Fibroblast of pulmonary artery (primary cell): Measurements from ENCODE around the gene MEGF11.

Source experiments
- DNase-seq: peaks from one replicate; pipeline ENCODE4 v3.0.0-alpha.2; 2010; ENCODE audit warnings: low read depth
- H3K4me3 ChIP-seq: replicated peaks from 2 replicates; pipeline ENCODE4 v1.5.1; 2011; ENCODE audit warnings: low read depth, mild to moderate bottlenecking, control low read depth, low read length, moderate library complexity
- TF ChIP-seq, protein P1 (sequence below): IDR thresholded peaks from 2 replicates; pipeline ENCODE4 v1.5.1; 2011; ENCODE audit warnings: mild to moderate bottlenecking, control low read depth, low read length, inconsistent platforms; ENCODE audit errors: missing control alignments

Gene MEGF11

DNA sequence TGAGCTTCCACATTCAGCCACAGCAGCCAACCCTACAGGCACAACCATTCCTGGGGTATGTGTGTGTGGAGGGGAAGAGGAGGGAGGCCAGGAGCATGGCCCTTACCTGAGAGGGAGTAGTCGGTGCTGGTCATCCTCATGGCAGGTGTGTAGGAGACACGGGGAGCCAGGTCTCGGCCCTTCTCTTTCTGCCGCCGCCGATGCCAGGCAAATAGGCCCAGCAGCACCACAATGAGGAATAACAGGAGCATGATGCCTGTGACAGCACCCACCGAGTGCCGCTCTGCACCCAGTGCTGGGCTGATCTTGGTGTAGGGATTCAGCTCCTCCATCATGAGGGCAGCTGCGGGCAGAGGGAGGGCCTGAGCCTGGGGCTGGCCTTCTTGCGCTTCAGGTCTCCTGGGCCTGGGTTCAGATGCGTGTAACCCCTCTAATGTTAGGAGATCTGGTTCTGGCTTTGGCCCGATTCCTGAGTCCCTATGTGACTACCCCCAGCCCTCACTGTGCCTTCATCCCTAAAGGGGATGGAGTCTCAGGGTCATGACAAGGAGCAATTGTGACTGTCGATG is 339.8 kb downstream of the MEGF11 start:
- TF ChIP-seq, protein P1, sequence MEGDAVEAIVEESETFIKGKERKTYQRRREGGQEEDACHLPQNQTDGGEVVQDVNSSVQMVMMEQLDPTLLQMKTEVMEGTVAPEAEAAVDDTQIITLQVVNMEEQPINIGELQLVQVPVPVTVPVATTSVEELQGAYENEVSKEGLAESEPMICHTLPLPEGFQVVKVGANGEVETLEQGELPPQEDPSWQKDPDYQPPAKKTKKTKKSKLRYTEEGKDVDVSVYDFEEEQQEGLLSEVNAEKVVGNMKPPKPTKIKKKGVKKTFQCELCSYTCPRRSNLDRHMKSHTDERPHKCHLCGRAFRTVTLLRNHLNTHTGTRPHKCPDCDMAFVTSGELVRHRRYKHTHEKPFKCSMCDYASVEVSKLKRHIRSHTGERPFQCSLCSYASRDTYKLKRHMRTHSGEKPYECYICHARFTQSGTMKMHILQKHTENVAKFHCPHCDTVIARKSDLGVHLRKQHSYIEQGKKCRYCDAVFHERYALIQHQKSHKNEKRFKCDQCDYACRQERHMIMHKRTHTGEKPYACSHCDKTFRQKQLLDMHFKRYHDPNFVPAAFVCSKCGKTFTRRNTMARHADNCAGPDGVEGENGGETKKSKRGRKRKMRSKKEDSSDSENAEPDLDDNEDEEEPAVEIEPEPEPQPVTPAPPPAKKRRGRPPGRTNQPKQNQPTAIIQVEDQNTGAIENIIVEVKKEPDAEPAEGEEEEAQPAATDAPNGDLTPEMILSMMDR: no peak
- H3K4me3 ChIP-seq: no peak overlapping the region
- no peak for DNase-seq

DNA sequence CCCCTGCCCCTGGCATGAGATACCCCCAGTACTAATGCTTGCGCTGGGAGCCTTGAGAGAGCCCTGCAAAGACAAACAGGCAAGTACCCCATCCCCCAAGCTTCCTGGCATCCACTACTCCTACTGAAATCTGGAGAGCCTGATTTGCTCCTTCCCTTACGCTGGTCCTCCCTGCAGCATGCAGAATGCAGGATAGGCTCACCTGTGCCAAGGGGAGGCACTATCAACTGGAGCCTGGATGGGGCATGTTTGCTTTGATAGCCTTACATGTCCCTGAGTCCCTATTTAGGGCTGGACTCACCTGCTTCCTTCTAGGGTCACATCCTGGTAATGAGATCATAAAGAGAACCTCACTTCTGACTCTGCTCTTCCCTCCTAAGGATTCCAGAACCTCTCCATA is 341.3 kb downstream of the MEGF11 start:
- TF ChIP-seq, protein P1: no peak
- H3K4me3 ChIP-seq: no peak overlapping the region
- DNase-seq: no peak

DNA sequence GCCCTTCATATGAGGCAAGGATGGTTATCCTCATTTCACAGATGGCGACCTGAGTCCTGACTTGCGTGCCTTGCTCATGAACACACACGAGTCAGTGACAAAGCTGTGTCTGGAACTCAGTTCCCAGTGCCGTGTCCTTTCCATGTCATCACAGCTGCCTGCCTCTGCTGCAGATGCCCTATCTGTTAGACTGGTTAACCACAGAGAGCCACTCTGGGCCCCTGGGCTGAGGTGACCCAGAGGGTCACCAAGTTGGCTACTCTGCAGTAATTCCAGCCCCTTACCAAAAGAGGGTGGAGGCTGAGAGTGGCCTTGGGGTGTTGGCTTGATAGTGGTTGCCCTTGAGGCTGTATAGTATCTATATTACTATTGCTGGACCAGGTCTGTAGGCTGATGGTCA is 343.2 kb downstream of the MEGF11 start:
- TF ChIP-seq, protein P1: no peak
- H3K4me3 ChIP-seq: no peak overlapping the region
- DNase-seq: no peak

DNA sequence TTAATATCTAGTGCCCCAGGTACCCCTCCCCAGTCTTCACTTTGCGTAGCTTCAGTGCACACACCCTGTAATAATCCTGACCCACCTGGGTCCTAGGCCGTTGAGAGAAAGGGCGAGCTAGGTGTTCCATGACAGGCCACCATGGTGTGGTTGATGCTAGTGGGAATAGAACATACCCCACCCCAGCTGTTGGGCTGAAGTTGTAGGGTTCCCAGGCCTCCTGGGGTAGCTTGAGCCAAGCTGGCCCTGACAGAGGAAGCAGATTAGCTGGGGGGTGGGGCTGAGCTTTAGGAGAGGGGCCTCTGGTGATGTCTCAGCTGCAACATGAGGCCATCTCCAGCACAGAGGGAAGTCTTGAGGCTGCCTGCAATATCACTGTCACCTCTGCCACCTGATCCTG is 343.7 kb downstream of the MEGF11 start:
- no peak for DNase-seq
- no peak overlapping the region for H3K4me3 ChIP-seq
- TF ChIP-seq, protein P1: no peak

DNA sequence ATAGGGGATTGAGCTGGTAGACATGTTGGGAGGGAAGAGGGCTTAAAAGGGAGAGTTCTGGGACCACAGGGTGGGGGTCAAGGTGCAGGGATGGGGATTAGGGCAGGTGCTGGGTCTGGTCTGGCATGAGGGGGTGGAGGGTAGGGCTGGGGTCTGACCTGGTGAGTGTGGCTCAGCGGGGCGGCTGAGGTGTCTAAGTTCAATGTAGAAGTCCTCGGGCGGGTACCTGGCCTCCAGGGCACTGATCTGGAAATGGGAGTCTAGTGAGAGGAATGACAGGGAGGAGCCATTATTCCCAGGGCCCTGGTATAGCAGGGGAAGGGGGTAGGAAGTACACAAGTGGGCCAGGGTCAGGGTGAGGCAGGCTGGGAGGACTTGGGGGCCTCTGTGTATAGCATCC is 344.7 kb downstream of the MEGF11 start:
- no peak for DNase-seq
- TF ChIP-seq, protein P1: no peak
- no peak overlapping the region for H3K4me3 ChIP-seq

DNA sequence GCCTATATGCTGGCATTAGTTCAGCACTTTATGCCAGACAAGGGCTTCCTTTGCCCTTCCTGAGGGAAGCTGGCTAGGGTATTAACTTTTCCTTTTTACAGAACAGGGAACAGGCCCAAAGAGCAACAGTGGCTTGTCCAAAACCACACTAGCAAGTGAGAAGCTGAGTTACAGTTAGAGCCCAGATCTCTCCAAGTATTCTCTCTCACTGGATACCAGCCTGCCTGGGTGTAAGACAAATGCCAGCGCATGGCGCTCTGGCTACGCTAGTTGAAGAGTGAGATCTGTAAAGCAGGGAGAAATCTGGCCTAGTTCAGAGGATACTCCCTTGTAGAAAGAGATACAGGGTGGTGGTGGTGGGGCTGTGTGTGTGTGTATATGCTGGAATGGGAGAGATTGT is 345.9 kb downstream of the MEGF11 start:
- TF ChIP-seq, protein P1: no peak
- DNase-seq: no peak

DNA sequence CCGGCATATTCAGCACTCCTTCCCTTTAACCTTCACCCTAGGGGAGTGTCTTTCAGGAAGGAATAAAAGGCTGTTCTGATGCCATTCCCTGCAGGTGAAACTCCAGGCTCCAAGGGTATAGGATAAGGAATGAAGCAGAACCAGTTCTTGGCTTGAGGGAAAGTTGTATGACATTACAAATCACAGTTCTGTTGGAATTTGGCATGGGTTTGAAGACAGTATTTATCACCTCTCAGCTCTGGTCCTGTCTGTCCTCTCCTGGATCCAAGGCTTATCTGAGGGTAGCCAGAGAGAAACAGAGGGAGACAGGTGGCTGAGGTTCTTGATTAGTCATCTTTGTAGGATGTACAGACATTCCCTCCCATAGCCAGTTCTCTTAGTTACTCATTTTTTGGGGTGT is 347.2 kb downstream of the MEGF11 start:
- no peak overlapping the region for H3K4me3 ChIP-seq
- no peak for DNase-seq
- TF ChIP-seq, protein P1: no peak

More for the DNA sequence above, 345.9 kb downstream of the MEGF11 start:
- no peak overlapping the region for H3K4me3 ChIP-seq
